Prostate gland (tissue), 2 donors: ENCODE results near the gene C4BPB.

Experiments
- CTCF ChIP-seq, 4 experiments: fragments of 200-600 bp in 2 of 4; fragments of 450-650 bp in 2 of 4; sonication (generic) in 2 of 4; IDR thresholded peaks; 1 replicate in 3 of 4; 2 replicates in 1 of 4; pipeline ENCODE4 v1.5.1; 2016 to 2019; ENCODE audit warnings: antibody characterized with exemption in 4 of 4, mild to moderate bottlenecking in 2 of 4, moderate library complexity in 2 of 4
- POLR2A ChIP-seq: fragments of 450-650 bp; IDR thresholded peaks from one replicate; pipeline ENCODE4 v1.6.1; 2016; ENCODE audit warnings: antibody characterized with exemption, mild to moderate bottlenecking
- POLR2AphosphoS5 ChIP-seq: sonication (generic); formaldehyde crosslinking; IDR thresholded peaks from one replicate; pipeline ENCODE4 v1.6.1; 2017; ENCODE audit warnings: antibody characterized with exemption

- TF ChIP-seq CTCF (IDR thresholded peaks at IDR 0.05) (no peak), POLR2A (no peak), POLR2AphosphoS5 (no peak)
These were observed 37.3 kb upstream of the C4BPB start, which contains the start of gene YOD1 for GRCh38 chr1:207051191-207051943.
